HepG2 (cell line): ENCODE data around the gene TMX1. TPM values are rescaled to one million over a fixed set of nuclear protein-coding genes. Genes with fewer than 3 reads are reported as not detected.

ENCODE experiments used
- ATAC-seq: fragments of 200-7000 bp; cut with Tn5 transposase; 3 replicates; pipeline ENCODE4 v1.9.1; 2020; ENCODE audit warnings: mild to moderate bottlenecking, moderate library complexity
- BruUV-seq: library from RNA; stranded (reverse); fragments of 400-500 nt; replicated peaks from 2 replicates; lab custom pipeline; 2021; lab: Mats Ljungman, UMichigan
- CTCF ChIA-PET: fragments of 300-600 bp; formaldehyde crosslinking; extraction: SDS; loops from one replicate; lab custom pipeline; 2021; ENCODE audit warnings: low total read pairs, inconsistent platforms, low intra/inter-chr PET ratio; lab: Yijun Ruan, JAX
- POLR2A ChIA-PET: fragments of 350-600 bp; sonication (Branson Sonifier 250); formaldehyde crosslinking; loops from one replicate; lab custom pipeline; 2020; ENCODE audit warnings: antibody characterized with exemption, inconsistent platforms; lab: Yijun Ruan, JAX
- DNase-seq: peaks from one replicate; pipeline ENCODE4 v3.0.0-alpha.2; 2015; ENCODE audit warnings: low spot score
- FAIRE-seq: peaks from 3 replicates; lab custom pipeline; 2011; peaks lifted over from hg19 to GRCh38; lab: Jason Lieb, UNC
- H2AFZ ChIP-seq: one replicate; pipeline ENCODE4 v1.6.1; 2011; ENCODE audit warnings: low read length, inconsistent platforms
- H3K27ac ChIP-seq: fragments of 300-600 bp; 3 replicates; pipeline ENCODE4 v1.8.0; 2011; ENCODE audit warnings: mixed run types, mild to moderate bottlenecking, mixed read lengths, low read length, inconsistent platforms; ENCODE audit not compliant: insufficient read depth; ENCODE audit errors: extremely low read length
- H3K27me3 ChIP-seq, 2 experiments: fragments of 200-600 bp in 1 of 2; 2 replicates in 1 of 2; 3 replicates in 1 of 2; pipeline versions ENCODE4 v1.6.0 to v1.8.0; 2011; ENCODE audit warnings: low read length in 2 of 2, mild to moderate bottlenecking in 2 of 2, moderate library complexity in 2 of 2, inconsistent platforms in 1 of 2; ENCODE audit not compliant: insufficient read depth in 2 of 2, control insufficient read depth in 1 of 2
- H3K36me3 ChIP-seq, 2 experiments: fragments of 200-600 bp in 1 of 2; replicated peaks in 1 of 2; 2 replicates in 1 of 2; 3 replicates in 1 of 2; pipeline versions ENCODE4 v1.5.1 to v1.8.0; 2011; ENCODE audit warnings: low read length in 2 of 2, inconsistent platforms in 1 of 2; ENCODE audit not compliant: insufficient read depth in 2 of 2, control insufficient read depth in 1 of 2
- H3K4me1 ChIP-seq: 2 replicates; pipeline ENCODE4 v1.5.1; 2012; ENCODE audit warnings: low read length, inconsistent platforms; ENCODE audit not compliant: insufficient read depth
- H3K4me2 ChIP-seq: 2 replicates; pipeline ENCODE4 v1.6.0; 2011; ENCODE audit warnings: low read depth, low read length, inconsistent platforms
- H3K4me3 ChIP-seq, 3 experiments: fragments of 200-600 bp in 1 of 3; sonication (generic), shearing (Covaris generic) in 1 of 3; replicated peaks in 1 of 3; 2 replicates each; pipeline ENCODE4 v1.5.1; 2011 to 2016; ENCODE audit warnings: low read length in 3 of 3, inconsistent platforms in 2 of 3, low read depth in 2 of 3, mild to moderate bottlenecking in 2 of 3, control low read depth in 1 of 3, mixed read lengths in 1 of 3; ENCODE audit not compliant: insufficient read depth in 1 of 3
- H3K79me2 ChIP-seq: one replicate; pipeline ENCODE4 v1.6.1; 2011; ENCODE audit warnings: low read length, inconsistent platforms; ENCODE audit not compliant: insufficient read depth
- H3K9ac ChIP-seq: 2 replicates; pipeline ENCODE4 v1.6.0; 2011; ENCODE audit warnings: mild to moderate bottlenecking, low read depth, low read length, inconsistent platforms; ENCODE audit not compliant: insufficient read depth
- H3K9me3 ChIP-seq: 2 replicates; pipeline ENCODE4 v1.5.1; 2012; ENCODE audit warnings: mild to moderate bottlenecking, low read length
- H4K20me1 ChIP-seq: 2 replicates; pipeline ENCODE4 v1.6.0; 2011; ENCODE audit warnings: inconsistent platforms, mild to moderate bottlenecking, low read length, moderate library complexity; ENCODE audit not compliant: insufficient read depth
- ATF1 ChIP-seq: IDR thresholded peaks from 2 replicates; pipeline ENCODE4 v1.6.1; 2016; ENCODE audit warnings: mild to moderate bottlenecking, control low read depth
- FOXA3 ChIP-seq: IDR thresholded peaks from 2 replicates; pipeline ENCODE4 v1.6.1; 2016; ENCODE audit warnings: missing genetic modification reagents, missing compliant biosample characterization
- FOXM1 ChIP-seq: sonication (generic); formaldehyde crosslinking; IDR thresholded peaks from 2 replicates; pipeline ENCODE4 v1.5.0; 2020; ENCODE audit warnings: missing genetic modification reagents
- MLLT10 ChIP-seq: sonication (generic); formaldehyde crosslinking; IDR thresholded peaks from 2 replicates; pipeline ENCODE4 v1.4.0; 2020; ENCODE audit warnings: missing genetic modification reagents
- STAG1 ChIP-seq: sonication (generic); formaldehyde crosslinking; IDR thresholded peaks from 2 replicates; pipeline ENCODE4 v1.4.0; 2020; ENCODE audit warnings: missing genetic modification reagents
- ZKSCAN8 ChIP-seq: IDR thresholded peaks from 2 replicates; pipeline ENCODE4 v1.6.1; 2016; ENCODE audit warnings: borderline replicate concordance, missing genetic modification reagents, missing compliant biosample characterization
- ZNF224 ChIP-seq: sonication (generic); formaldehyde crosslinking; IDR thresholded peaks from 2 replicates; pipeline ENCODE4 v1.5.0; 2020; ENCODE audit warnings: mild to moderate bottlenecking, missing genetic modification reagents
- ZNF570 ChIP-seq: sonication (generic); formaldehyde crosslinking; IDR thresholded peaks from 2 replicates; pipeline ENCODE4 v1.4.0; 2020; ENCODE audit warnings: mild to moderate bottlenecking, missing genetic modification reagents, borderline replicate concordance
- ZNF589 ChIP-seq: sonication (generic); formaldehyde crosslinking; conservative IDR thresholded peaks from 2 replicates; pipeline ENCODE4 v1.8.0; 2022; ENCODE audit warnings: mild to moderate bottlenecking, moderate library complexity, missing genetic modification reagents
- WGBS: methylation state at CpG from one replicate; pipeline ENCODE4 v1.1.6; 2017; ENCODE audit warnings: low lambda C conversion rate; 5-methylcytosine and 5-hydroxymethylcytosine counted together
- in situ Hi-C: cut with HindIII; loops from 2 replicates; pipeline ENCODE4 v1.10.0; 2017; ENCODE audit warnings: low pct_unique_long_range_greater_than_20kb; ENCODE audit not compliant: extremely low pct_ligation_motif_present
- intact Hi-C: fragments of 100-400 bp; cut with micrococcal nuclease; formaldehyde crosslinking; loops from one replicate; pipeline ENCODE4 v1.10.0; 2022; ENCODE audit not compliant: unreplicated experiment
- polyA plus RNA-seq, 8 experiments: library from polyadenylated mRNA; depleted of rRNA in 3 of 8; stranded (reverse) in 7 of 8; unstranded in 1 of 8; fragments of >200 nt; fragmentation: Illumina TruSeq in 4 of 8; extraction: Trizol in 4 of 8; gene quantifications; 2 replicates each; pipeline versions ENCODE4 v1.2.1 to v1.2.3, GENCODE V29; 2011 to 2016; ENCODE audit warnings: low read depth in 4 of 8, missing spikeins in 1 of 8, mixed read lengths in 1 of 8; ENCODE audit not compliant: insufficient read depth in 1 of 8
- small RNA-seq, 3 experiments: library from RNA; depleted of rRNA; stranded (forward); fragments of <200 nt; gene quantifications; one replicate each; pipeline ENCODE3, GENCODE V24; 2012; ENCODE audit warnings: low read depth in 2 of 3, low replicate concordance in 1 of 3; ENCODE audit not compliant: insufficient read length in 3 of 3, insufficient read depth in 2 of 3
- total RNA-seq, 5 experiments: library from RNA; depleted of rRNA; stranded (reverse); fragments of >200 nt; fragmentation: Illumina TruSeq; extraction: Trizol; gene quantifications; 2 replicates each; pipeline ENCODE4 v1.2.3, GENCODE V29; 2016; ENCODE audit warnings: low read depth in 1 of 5
- TF ChIP-seq, protein P1 (sequence below): sonication (generic); formaldehyde crosslinking; IDR thresholded peaks from 2 replicates; pipeline ENCODE4 v1.4.0; 2020; ENCODE audit warnings: missing genetic modification reagents

TMX1 gene
- total and polyA plus RNA-seq, 2 of the 13 experiments (the other 11 are each of a cell fraction or from before 2014, with no cell fraction given), result 23.0 to 56.8 TPM

DNA sequence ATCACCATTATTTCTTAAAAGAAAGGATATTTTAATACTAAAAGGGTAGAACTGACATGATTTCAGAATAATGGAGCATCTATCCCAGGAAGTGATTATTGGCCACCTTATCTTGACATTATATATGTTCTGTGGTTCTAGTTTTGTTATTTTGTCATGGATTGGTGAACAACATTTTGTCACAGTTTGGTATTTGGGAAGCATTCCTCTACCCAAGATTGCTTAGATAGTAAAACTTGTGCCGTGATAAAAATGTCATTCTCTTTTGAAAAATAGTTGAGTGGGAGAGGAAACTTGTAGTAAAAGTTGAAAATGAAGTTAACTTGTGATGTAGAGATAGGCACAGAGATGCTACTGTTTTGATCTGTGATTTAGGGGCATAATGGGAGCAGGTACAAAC lies 65.7 kb downstream of the TMX1 start:
- WGBS, result 46% methylated on average over 1 of the region's 1 CpG
- intact Hi-C loops (no loop called here), in situ Hi-C loops (no loop called here)
- no peak overlapping the region for H3K4me2 ChIP-seq
- no peak for FAIRE-seq
- CTCF ChIA-PET, result no interaction called here
- H3K27ac ChIP-seq, result no peak overlapping the region
- H3K27me3 ChIP-seq, result no peaks in the 10 kb centered on the region
- H3K9me3 ChIP-seq, result no peaks in the 10 kb centered on the region
- no peaks in the 10 kb centered on the region for H3K36me3 ChIP-seq
- ATAC-seq, result no peak
- TF ChIP-seq ATF1 (CRISPR knock-in tag), result no peak
- no peak for TF ChIP-seq ZKSCAN8
- TF ChIP-seq ZNF589 (CRISPR knock-in tag), result no peak
- TF ChIP-seq ZNF224 (CRISPR knock-in tag), result no peak
- no peak for TF ChIP-seq STAG1 (CRISPR knock-in tag)
- no peak for TF ChIP-seq FOXA3
- no peak for TF ChIP-seq FOXM1 (CRISPR knock-in tag)
- TF ChIP-seq, protein P1, sequence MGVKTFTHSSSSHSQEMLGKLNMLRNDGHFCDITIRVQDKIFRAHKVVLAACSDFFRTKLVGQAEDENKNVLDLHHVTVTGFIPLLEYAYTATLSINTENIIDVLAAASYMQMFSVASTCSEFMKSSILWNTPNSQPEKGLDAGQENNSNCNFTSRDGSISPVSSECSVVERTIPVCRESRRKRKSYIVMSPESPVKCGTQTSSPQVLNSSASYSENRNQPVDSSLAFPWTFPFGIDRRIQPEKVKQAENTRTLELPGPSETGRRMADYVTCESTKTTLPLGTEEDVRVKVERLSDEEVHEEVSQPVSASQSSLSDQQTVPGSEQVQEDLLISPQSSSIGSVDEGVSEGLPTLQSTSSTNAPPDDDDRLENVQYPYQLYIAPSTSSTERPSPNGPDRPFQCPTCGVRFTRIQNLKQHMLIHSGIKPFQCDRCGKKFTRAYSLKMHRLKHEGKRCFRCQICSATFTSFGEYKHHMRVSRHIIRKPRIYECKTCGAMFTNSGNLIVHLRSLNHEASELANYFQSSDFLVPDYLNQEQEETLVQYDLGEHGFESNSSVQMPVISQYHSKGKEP (CRISPR knock-in tag), result no peak
- TF ChIP-seq MLLT10, result no peak
- TF ChIP-seq ZNF570 (CRISPR knock-in tag), result no peak
- no peak overlapping the region for H3K4me3 ChIP-seq
- H3K79me2 ChIP-seq, result no peaks in the 10 kb centered on the region
- H4K20me1 ChIP-seq, result no peaks in the 10 kb centered on the region
- DNase-seq, result no peak
- no peak overlapping the region for H2AFZ ChIP-seq
- no TSS peak for BruUV-seq
- POLR2A ChIA-PET, result no interaction called here
- H3K9ac ChIP-seq, result no peak overlapping the region
- H3K4me1 ChIP-seq, result no peaks in the 10 kb centered on the region

Small RNA genes lying within 50 kb of the gene (small RNA-seq; reads per million reads assigned to genes)
- gene RF00019 (0 reads per million in 3 experiments), gene RF00156 (0 reads per million in 3 experiments)

Other genes with a start within 250 kb of the TMX1 start
- gene TRIM9, start 145.1 kb upstream of the TMX1 start, total RNA-seq (2016; rRNA removed; fragmentation: Illumina TruSeq; extraction: Trizol), result 0.04 TPM in 1 of 2 replicates, not detected in the other
- gene TRIM9, start 145.1 kb upstream of the TMX1 start, polyA plus RNA-seq (2011; rRNA removed), result 0.07 and 0.34 TPM in 2 replicates